Pericardium fibroblast (primary cell): ENCODE results near the gene OPA1. TPM values are rescaled to one million over a fixed set of nuclear protein-coding genes. Genes with fewer than 3 reads are reported as not detected.

ENCODE experiments used
- total RNA-seq: library from RNA; depleted of rRNA; stranded (reverse); fragments of >200 nt; gene quantifications from 2 replicates; pipeline ENCODE4 v1.2.3, GENCODE V29; 2015

Gene OPA1, protein sequence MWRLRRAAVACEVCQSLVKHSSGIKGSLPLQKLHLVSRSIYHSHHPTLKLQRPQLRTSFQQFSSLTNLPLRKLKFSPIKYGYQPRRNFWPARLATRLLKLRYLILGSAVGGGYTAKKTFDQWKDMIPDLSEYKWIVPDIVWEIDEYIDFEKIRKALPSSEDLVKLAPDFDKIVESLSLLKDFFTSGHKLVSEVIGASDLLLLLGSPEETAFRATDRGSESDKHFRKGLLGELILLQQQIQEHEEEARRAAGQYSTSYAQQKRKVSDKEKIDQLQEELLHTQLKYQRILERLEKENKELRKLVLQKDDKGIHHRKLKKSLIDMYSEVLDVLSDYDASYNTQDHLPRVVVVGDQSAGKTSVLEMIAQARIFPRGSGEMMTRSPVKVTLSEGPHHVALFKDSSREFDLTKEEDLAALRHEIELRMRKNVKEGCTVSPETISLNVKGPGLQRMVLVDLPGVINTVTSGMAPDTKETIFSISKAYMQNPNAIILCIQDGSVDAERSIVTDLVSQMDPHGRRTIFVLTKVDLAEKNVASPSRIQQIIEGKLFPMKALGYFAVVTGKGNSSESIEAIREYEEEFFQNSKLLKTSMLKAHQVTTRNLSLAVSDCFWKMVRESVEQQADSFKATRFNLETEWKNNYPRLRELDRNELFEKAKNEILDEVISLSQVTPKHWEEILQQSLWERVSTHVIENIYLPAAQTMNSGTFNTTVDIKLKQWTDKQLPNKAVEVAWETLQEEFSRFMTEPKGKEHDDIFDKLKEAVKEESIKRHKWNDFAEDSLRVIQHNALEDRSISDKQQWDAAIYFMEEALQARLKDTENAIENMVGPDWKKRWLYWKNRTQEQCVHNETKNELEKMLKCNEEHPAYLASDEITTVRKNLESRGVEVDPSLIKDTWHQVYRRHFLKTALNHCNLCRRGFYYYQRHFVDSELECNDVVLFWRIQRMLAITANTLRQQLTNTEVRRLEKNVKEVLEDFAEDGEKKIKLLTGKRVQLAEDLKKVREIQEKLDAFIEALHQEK
- total RNA-seq: 20.5 and 37.5 TPM in 2 replicates

DNA sequence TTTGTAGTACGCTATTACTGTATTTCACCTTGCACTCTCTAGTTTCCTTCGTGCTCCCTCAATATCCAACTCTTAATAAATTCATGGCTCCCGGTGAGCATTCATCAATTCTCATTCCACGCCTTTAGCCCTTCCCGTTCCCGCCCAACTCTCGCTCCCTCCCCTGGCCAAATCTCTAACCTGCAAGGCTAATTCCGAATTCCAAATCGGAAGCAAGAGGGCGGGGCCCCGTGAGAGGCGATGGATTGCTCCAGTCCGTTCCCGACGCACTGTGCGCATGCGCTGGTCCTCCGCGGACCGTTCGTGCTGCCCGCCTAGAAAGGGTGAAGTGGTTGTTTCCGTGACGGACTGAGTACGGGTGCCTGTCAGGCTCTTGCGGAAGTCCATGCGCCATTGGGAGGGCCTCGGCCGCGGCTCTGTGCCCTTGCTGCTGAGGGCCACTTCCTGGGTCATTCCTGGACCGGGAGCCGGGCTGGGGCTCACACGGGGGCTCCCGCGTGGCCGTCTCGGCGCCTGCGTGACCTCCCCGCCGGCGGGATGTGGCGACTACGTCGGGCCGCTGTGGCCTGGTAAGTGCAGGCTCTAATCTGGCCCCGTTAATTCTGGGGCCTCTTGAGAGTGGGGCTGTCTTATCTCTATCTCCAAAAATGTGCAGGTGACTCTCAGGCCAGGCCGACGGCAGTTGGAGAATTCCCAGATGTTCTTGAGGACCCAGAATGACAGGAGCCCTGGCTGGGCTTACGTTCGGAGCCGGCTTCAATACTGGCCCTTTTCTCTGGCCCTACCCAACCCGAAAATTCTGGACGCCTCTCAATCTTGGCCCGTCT lies at the start of gene OPA1:
Gene OPA1, plus strand, starts transcription at position 368 of the 827 bp plus-strand sequence. Its CDS starts 170 bp downstream, at position 538.

DNA sequence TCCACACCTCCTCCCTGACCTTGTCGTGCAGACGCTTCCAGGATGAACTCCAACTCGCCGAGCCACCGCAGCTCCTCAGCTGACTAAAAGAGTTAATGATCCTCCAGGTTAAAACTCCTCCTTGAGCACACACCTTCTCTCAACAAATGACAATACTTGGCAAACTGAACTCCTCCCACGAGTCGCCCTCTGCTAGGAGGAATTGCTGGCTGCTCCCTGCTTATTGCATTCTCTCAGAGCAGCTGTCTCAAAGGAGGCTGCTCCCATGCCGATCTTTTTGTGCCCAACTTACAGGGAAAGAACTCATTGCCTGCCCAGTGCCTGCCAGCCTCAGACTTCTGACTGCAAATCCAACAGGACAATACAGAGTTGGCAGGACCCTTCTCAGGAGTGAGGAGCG lies 38.2 kb upstream of the OPA1 start, which contains the start of gene ATP13A4:
Gene ATP13A4, minus strand, starts transcription at position 85 of the 400 bp plus-strand sequence. CDS start 96 bp downstream, outside the sequence.

Other genes with a start within 250 kb of the OPA1 start
- gene ATP13A5, start 214.5 kb upstream of the OPA1 start, total RNA-seq: not detected in 2 replicates
- 0.35 TPM in 1 of 2 replicates, not detected in the other for gene ATP13A4, start 38.3 kb upstream of the OPA1 start, total RNA-seq